GM19240 (cell line): ENCODE measurements around the gene ARMS2.

Experiments used
- DNase-seq: peaks from one replicate; pipeline ENCODE4 v3.0.0; 2011; ENCODE audit warnings: low spot score; ENCODE audit not compliant: insufficient read length

The ARMS2 gene, protein sequence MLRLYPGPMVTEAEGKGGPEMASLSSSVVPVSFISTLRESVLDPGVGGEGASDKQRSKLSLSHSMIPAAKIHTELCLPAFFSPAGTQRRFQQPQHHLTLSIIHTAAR

DNA sequence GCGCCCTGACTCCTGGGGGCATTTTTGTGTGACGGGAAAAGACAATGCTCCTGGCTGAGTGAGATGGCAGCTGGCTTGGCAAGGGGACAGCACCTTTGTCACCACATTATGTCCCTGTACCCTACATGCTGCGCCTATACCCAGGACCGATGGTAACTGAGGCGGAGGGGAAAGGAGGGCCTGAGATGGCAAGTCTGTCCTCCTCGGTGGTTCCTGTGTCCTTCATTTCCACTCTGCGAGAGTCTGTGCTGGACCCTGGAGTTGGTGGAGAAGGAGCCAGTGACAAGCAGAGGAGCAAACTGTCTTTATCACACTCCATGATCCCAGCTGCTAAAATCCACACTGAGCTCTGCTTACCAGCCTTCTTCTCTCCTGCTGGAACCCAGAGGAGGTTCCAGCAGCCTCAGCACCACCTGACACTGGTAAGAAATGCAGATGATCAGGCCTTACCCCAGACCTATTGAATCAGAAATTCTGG, at the start of gene ARMS2:
Gene ARMS2, plus strand, starts transcription at position 51 of the 478 bp plus-strand sequence. Its CDS starts 75 bp downstream, at position 126.
- DNase-seq = no peak

DNA sequence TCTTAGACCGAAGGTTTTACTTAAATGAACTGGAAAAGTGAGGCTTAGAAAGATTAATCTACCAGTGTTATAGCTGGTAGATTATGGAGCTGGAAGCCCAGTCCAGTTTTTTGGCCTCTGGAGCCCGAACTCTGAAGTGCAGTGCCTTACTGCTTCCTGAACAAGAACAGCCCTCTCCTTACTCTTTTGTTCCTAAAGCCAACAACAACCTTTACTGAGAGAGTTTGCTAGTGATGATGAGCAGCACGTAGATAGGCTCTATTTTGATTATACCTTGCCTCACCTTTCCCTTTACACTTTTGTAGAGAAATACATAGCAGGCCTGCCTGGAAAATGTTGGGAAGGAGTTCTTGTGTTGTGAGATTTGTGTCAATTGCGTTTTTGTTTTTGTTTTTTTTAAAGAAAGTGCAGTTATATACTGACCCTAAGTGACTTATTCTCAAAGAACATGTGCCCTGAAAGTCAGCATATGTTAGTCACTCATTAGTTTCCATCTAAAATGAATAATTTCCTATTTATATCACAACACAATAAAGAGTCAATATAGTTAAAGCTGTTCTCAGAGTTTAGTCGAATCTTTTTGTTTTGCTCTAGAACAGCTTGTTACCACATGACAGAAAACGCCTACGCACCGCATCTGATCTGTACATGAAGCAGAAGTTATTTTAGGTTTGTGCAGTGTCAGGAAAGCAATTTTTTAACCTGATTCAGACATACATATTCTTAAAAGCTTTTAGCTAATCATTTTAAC, 46.9 kb upstream of the ARMS2 start:
- no peak for DNase-seq

DNA sequence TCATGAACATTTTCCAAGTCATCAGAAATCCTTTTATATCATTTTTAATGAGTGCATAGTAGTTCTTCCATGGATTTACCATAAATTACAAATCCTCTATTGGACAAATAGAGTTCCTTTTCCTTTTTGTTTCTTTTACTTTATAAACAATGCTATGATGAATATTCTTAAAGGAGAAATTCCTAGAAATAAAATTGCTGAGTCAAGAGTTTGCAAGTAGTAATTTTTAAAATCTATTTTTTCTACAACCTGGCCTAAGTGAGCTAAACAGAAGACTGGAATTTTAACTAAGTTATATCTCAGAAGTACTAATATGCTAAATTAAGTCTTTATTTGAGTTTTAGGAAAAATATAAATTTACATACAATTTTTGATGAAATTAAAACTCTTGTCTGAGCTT, 41.1 kb upstream of the ARMS2 start:
- DNase-seq = no peak

DNA sequence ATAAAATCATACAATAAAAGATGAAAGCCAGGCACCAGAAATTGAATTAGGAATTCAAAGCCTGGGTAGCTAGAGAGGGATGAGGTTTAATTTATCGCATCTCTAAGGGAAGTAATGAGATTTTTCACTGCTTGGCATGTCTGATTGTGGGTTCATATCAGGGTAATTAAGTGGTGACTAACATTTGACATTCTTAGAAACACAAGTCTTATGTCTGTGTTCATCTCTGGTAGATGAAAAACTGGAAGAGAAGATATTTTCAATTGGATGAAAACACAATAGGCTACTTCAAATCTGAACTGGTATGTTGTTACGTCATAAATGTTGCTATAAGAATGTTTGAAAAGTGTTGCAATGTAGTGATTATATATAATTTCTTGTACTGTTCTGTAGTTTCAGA, 36.8 kb upstream of the ARMS2 start:
- DNase-seq = no peak

DNA sequence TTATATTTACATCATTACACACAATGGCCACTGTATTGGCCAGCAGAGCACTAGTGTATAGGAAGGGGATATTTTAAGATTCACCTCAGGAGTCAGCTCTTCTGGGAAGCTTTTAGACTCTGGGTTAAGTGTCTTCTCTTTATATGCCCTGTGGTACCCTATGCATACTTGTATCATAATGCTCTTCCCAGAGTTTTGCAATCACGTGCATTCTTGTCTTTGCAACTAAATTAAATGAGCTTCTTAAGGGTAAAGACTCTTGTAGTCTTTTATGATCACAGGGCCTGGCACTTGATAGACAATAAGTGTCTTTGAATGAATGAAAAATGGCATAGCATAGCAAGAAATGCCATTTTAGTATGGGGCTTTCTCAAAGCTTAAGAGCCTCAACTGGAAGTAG, 35.4 kb upstream of the ARMS2 start:
- DNase-seq = no peak

DNA sequence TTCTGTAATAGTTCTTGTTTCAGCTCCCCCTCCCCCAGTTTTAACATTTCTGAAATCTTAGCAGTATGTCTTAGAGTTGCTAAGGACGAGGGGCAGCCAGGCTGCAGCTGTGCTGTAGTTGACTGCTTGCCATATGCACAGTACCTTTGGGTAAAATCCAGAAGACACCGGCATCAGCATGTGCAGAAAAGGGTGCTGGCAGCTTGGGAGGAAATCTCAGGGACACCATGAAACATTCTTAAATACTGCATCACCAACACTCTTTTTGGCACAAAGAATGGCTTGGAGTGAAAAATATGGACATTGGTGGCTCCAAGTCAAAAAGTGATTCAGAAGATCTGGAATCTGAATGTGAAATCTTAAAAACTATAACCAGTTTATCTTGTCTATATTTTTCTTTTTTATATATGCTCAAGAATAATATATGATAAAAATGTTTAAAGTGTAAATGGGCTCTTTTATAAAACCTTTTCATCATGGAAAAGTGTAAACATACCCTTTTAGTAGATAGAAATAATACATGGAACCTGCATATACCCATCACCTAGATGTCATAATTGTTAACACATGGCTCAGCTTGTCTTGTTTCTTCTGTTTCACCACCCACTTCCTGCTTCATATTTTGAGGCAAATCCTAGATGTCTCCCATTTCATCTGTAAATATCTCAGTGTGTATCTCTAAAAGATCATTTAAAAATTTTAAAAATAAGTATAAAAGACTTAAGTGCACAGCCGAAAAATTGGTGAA, 34.4 kb upstream of the ARMS2 start:
- DNase-seq = no peak

DNA sequence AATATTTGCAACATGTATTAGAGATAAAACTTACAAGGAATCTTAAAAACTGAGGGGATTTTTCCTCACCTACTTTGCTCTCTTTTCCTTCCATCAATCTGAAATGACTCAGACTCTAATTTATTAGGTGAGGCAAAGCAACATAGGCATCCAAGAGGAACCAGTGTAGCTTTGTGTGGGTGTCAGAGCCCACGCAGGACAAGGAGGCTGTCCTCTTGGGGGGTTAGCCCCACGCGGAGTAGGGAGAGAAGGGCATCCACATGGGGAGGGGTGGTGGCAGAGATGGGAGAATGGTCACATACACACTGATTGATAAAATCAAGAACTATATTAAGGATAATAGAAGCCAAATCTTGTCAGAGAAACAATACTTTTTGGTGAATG, 33.8 kb upstream of the ARMS2 start:
- no peak for DNase-seq

DNA sequence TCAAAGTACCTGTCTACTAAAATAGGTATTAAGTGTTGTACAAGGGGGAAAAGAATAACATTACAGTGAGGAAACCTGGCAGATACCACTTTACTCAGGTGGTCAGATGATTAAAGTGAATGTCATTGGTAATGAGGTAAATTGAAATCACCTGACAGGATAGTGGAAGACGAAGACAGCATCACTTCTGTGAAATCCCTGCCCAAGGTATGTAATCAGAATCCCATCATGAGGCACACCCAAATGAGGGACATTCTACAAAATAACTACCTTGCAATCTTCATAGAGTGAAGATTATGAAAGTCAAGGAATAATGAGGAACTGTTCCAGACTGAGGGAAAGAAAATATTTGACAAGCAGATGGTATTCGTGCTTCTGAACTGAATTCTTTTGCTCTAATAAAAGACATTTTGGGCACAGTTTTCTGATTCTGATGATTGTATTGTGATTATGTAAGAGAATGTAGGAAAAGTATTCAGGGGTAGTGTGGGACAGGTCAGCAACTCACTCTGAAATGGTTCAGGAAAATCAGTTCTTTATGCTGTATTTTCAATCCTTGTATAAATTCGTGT, 33.3 kb upstream of the ARMS2 start:
- no peak for DNase-seq

DNA sequence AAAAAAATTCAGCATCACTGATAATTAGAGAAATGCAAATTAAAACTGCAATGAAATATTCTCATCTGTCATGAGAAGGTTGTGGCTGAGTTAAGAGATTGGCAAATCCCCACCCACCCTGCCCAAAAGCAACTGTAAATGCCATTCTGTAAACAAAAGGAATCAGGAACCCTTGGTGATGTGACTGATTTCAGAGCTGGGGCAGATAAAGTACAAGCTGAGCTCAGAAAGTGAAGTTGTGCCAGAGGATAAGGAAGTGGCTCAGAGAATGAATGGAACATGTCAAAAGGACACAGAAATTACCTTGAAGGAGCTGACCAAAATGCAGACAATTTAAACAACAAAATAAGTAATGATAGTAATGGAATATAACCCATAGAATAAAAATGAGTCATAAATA, 32.7 kb upstream of the ARMS2 start:
- DNase-seq = no peak

DNA sequence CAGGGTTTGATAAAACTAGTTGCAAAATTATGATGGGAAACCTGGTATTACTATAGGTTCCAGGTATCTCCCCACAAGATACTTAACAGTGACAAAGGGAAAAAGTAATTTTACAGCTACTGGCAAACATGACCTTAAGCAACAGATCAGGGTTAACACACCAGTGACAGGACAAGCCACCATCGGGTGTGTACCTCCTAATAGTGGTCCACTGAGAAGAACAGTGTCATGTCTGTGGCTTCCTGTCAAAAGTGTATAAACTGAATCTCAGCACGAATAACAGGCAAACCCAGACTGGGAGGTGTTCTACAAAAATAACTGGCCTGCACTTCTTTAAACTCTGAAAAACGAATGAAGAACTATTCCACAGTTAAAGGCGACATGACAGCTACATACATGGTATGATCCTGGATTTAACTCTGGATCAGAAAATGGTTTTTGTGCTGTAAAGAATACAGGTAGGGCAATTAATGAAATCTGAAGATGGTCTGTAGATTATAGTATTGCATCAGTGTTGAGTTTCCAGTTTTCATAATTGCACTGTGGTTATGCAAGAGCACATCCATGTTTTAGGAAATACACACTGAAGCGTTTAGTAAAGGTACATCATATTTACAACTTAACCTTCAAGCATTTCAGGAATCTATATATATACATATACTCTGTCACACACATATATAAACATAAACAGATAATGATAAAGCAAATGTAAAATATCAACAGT, 32.0 kb upstream of the ARMS2 start:
- DNase-seq = no peak

DNA sequence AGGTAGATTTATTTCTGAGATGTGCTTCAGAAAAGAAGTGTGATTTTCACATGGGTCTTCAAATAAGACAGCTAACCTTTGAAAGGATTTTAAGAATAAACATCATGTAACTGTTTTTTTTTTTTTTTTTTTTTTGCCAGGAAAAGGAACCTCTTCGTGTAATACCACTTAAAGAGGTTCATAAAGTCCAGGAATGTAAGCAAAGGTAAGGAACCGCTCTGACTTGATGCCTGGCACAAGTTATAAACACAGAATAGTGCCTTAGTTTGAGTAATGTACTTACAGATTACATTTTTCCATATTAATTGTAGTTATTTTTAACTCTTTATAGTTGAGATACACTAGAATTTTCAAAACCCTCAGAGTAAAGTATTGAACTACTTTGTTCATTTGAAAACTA, 30.4 kb upstream of the ARMS2 start:
- no peak for DNase-seq

DNA sequence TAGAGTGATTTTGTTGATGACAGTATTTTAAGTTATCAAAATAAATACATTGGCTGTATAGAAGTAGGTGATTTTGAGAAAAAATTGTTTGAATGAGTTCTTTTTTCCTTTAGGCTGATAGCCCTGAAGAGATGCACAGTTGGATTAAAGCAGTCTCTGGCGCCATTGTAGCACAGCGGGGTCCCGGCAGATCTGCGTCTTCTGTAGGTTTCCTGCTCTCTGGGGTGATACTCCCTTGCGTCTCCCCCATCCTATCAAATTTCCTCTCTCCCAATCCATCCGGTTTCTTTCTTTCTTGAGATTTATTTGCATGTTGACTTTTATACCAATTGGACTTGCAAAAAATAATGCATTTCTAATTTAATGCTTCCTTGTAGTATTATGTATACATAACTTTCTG, 27.6 kb upstream of the ARMS2 start:
- no peak for DNase-seq

DNA sequence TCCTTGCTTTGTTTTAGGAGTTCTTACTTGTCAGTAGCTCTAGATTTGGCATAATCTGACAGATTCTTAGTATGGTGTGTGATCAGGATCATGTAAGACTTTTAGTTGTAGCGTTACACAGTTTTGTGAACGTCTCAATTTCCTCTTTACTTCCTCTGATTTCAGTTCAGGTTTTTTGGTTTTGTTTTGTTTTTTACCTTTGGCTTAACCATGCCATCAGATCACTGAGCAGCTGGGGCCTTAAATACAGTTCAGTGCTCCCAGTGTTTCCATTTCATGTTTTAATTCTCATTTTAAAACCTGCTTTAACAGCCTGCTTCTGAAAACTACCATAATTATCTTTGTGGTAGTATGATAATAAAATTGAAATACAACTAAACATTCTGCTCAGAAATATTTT, 27.2 kb upstream of the ARMS2 start:
- no peak for DNase-seq

DNA sequence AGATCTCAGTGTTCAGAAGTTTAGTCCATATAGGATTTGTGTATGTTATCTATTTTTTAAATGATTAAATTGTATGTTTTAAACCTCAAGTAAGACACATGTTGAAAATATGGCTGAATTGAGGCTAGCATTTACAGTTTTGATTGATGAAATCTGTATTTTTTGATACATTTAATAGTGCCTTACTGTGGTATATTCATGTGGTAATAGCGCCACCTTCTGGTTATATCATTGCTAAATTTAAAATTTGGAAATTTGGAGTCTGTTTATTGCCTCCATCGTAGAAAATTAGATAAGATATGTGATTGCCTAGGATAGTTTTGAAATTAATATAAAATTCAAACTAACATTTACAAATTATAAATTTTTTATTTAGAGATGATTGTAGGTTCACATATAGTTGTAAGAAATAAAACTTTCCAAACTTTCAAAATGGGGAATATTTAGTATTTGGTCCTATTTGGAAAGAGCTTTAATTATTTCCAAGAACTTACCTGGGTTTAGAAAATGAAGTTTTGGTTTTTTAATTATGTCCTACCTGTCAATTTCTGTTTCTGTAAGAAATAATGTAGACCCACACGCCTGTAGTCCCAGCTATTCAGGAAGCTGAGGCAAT, 19.1 kb upstream of the ARMS2 start:
- DNase-seq = no peak

DNA sequence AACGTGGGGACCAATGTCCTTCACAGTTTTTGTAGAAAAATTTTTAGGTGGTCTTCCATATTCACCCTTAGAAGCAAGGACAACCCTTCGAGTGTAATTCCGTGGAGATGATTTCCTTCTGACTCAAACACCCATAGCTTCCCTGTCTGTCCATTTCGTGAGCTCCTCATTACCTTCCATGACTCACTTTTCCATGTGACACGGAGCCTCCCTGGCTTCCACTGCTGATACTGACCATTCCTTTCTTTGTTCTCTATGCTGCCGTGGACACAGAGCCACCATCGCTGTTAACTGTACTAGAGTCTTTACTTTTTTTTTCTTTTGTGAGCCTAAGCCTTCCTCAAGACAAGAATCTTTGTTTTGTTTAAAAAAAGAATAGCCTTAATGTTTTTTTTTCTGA, 12.5 kb upstream of the ARMS2 start:
- no peak for DNase-seq

DNA sequence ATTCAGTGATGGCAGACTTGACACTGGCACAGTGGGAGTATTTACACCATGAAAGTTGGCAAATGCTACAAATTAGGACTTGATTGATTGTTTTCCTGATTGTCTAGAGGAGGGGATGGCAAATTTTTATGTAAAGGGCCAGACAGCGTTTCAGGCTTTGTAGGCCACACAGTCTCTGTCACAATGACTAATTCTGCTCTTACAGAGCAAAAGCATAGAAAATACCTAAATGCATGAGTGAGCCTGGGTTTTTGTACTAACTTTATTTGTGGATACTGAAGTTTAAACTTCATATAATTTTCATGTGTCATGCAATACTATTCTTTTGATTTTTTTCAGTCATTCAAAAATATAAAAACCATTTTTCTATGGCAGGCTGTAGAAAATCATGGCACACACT, 9.0 kb upstream of the ARMS2 start:
- no peak for DNase-seq

DNA sequence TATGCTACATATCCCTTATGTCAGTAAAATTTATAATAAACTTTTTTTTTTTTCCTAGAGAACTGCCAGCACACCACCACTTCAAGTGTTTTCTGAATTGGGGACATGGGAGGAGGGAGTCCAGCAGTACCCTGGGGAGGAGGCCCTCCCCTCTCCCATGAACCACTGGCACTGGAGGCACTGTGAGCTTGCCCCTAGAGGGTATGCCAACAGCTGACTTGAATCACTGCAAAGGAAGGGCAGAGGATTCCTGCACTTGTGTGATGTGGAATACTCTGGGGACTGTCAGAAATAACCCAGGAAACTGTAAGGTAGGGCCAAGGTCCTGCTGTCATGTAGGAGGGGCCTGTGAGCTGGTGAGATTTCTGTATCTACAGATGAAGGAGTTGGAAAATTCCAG, 8.5 kb upstream of the ARMS2 start:
- no peak for DNase-seq

DNA sequence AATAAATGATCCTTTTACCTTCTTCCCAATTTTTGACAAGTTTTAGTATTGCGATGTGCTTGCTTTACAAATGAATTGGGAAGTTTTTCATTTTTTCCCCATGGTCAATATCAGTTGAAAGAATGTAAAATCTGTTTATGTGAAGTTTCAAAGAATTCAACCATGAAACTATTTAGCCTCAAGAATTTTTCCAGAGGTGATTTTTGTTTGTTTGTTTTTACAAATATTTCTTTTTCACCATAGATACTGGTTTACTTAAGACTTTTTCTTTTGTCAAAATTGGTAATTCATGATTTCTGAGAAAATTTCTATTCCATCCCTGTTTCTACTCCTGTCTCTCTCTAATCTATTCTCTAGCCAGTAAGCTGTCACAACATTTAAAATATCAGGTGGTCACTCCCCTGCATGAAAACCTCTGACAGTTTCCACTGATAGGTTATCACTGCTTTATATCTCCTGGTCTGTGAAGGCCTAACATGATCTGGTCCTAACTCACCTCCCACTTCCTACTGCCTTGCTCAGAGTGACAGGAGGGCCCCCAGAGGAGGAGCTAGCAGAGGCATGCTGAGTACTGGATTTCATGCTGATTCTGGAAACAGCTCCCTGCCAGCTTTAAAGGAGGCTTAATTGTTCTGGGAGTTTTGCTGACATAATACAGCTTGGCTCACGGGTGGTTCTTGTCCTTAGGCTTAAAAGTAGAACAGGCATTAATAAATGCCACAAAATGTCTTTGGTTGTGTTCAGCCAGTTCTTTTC, 7.6 kb upstream of the ARMS2 start:
- DNase-seq = no peak

DNA sequence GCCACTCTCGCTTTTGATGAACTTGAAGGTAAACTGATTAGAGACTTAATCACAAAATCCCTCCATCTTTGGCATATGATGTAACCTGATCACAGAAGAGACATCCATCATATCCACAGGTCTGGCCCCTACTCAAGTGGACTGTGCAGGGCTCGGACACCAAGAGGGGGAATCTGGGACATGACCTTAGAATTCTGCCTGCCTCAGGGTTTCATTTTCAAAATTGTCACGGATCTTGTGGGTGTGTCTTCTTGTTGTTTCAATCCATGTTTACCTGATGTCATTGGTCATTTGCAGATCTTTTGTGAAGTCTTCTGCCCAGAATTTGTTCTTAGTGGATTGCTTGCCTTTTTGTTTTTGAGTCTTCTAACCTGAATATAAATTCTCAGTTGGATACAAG, 5.9 kb upstream of the ARMS2 start:
- no peak for DNase-seq

DNA sequence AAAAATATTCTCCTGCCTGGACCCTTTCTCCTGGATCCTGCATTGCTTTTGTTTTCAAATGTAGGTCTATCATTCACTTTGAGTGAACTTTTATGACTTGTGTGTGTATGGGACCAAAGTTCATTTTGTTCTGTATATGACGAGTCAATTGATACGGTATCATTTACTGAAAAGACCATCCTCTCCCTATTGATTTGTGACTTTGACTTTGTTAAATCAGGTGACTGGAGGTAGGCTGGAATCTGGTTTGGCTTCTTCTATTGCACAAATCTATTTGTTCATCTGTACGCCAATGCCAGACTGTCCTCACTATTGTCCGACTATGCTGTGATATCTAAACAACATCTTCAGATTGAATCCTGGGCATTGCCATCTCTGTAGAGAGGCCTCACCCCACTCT, 5.3 kb upstream of the ARMS2 start:
- no peak for DNase-seq
